H1 (cell line): Measurements from ENCODE around the gene FAM184B. TPM values are rescaled to one million over a fixed set of nuclear protein-coding genes. Genes with fewer than 3 reads are reported as not detected.

Source experiments
- CTCF ChIA-PET: fragments of 300-600 bp; sonication (Branson Sonifier 250); formaldehyde crosslinking; loops from one replicate; lab custom pipeline; 2021; ENCODE audit not compliant: partially characterized antibody; lab: Charles Lee
- POLR2A ChIA-PET: fragments of 300-600 bp; sonication (Branson Sonifier 250); formaldehyde crosslinking; loops from one replicate; lab custom pipeline; 2021; ENCODE audit warnings: inconsistent platforms; ENCODE audit not compliant: partially characterized antibody; lab: Charles Lee
- DNase-seq, 2 experiments: peaks; one replicate each; pipeline versions ENCODE4 v3.0.0 to v3.0.0-alpha.2; 2010 to 2022; ENCODE audit warnings: low spot score in 2 of 2, low read depth in 1 of 2, mixed read lengths in 1 of 2
- FAIRE-seq: peaks from 2 replicates; lab custom pipeline; 2011; peaks lifted over from hg19 to GRCh38; lab: Jason Lieb, UNC
- H2AFZ ChIP-seq: 2 replicates; pipeline ENCODE4 v1.8.1; 2012; ENCODE audit warnings: low read length, inconsistent platforms
- H2AK5ac ChIP-seq: 2 replicates; pipeline ENCODE4 v1.6.1; 2013; ENCODE audit warnings: low read depth, low read length
- H2BK120ac ChIP-seq: replicated peaks from 2 replicates; pipeline ENCODE3; 2013; ENCODE audit warnings: low read depth, low read length, inconsistent platforms
- H2BK12ac ChIP-seq: 2 replicates; pipeline ENCODE4 v1.6.1; 2013; ENCODE audit warnings: low read depth, low read length
- H2BK15ac ChIP-seq: 2 replicates; pipeline ENCODE4 v1.6.1; 2013; ENCODE audit warnings: low read length
- H2BK20ac ChIP-seq: 2 replicates; pipeline ENCODE4 v1.6.1; 2013; ENCODE audit warnings: low read length
- H2BK5ac ChIP-seq: 2 replicates; pipeline ENCODE4 v1.6.1; 2013; ENCODE audit warnings: low read depth, low read length
- H3K14ac ChIP-seq: 2 replicates; pipeline ENCODE4 v1.6.1; 2013; ENCODE audit warnings: inconsistent platforms; ENCODE audit not compliant: insufficient read length
- H3K18ac ChIP-seq: 2 replicates; pipeline ENCODE4 v1.6.1; 2013; ENCODE audit warnings: low read length; ENCODE audit errors: extremely low read depth
- H3K23ac ChIP-seq: 2 replicates; pipeline ENCODE4 v1.6.1; 2013; ENCODE audit warnings: inconsistent platforms; ENCODE audit not compliant: insufficient read length
- H3K23me2 ChIP-seq: 2 replicates; pipeline ENCODE4 v1.6.1; 2013; ENCODE audit warnings: low read depth, low read length
- H3K27ac ChIP-seq: 2 replicates; pipeline ENCODE4 v1.6.1; 2011; ENCODE audit warnings: low read depth, low read length, inconsistent platforms
- H3K27me3 ChIP-seq, 4 experiments: replicated peaks in 1 of 4; 1 replicate in 1 of 4; 2 replicates in 3 of 4; pipeline versions ENCODE4 v1.6.1 to v1.8.1; 2011 to 2013; ENCODE audit warnings: low read length in 3 of 4, mild to moderate bottlenecking in 3 of 4, inconsistent platforms in 2 of 4, mixed read lengths in 2 of 4, moderate library complexity in 1 of 4; ENCODE audit not compliant: control insufficient read depth in 3 of 4, insufficient read depth in 3 of 4; ENCODE audit errors: extremely low read depth in 1 of 4
- H3K36me3 ChIP-seq, 4 experiments: 2 replicates each; pipeline versions ENCODE4 v1.6.1 to v1.8.1; 2011 to 2013; ENCODE audit warnings: mild to moderate bottlenecking in 4 of 4, low read length in 3 of 4, moderate library complexity in 2 of 4, control low read depth in 1 of 4, inconsistent platforms in 1 of 4; ENCODE audit not compliant: insufficient read depth in 4 of 4, control insufficient read depth in 2 of 4
- H3K4ac ChIP-seq: replicated peaks from 2 replicates; pipeline ENCODE3; 2013; ENCODE audit warnings: low read length, low read depth, mixed read lengths, inconsistent platforms; ENCODE audit not compliant: insufficient read length
- H3K4me1 ChIP-seq, 4 experiments: replicated peaks in 1 of 4; 1 replicate in 1 of 4; 2 replicates in 3 of 4; pipeline versions ENCODE4 v1.6.1 to v1.8.1; 2011 to 2013; ENCODE audit warnings: low read length in 3 of 4, inconsistent platforms in 2 of 4, mixed read lengths in 1 of 4; ENCODE audit not compliant: insufficient read depth in 4 of 4, control insufficient read depth in 3 of 4
- H3K4me2 ChIP-seq, 2 experiments: 2 replicates each; pipeline versions ENCODE4 v1.6.1 to v1.8.1; 2011 to 2013; ENCODE audit warnings: low read depth in 2 of 2, low read length in 2 of 2, control low read depth in 1 of 2, inconsistent platforms in 1 of 2, mild to moderate bottlenecking in 1 of 2; ENCODE audit not compliant: insufficient read depth in 1 of 2
- H3K4me3 ChIP-seq, 4 experiments: fragments of 200-600, 300-600 bp in 1 of 4; sonication (generic), shearing (Covaris generic), sonication (Bioruptor Twin) in 1 of 4; 2 replicates each; pipeline versions ENCODE4 v1.5.1 to v1.8.1; 2011 to 2016; ENCODE audit warnings: low read length in 4 of 4, low read depth in 3 of 4, control low read depth in 2 of 4, inconsistent platforms in 2 of 4, mild to moderate bottlenecking in 2 of 4, mixed read lengths in 1 of 4, moderate library complexity in 1 of 4; ENCODE audit not compliant: insufficient read depth in 2 of 4; ENCODE audit errors: extremely low read depth in 1 of 4
- H3K56ac ChIP-seq: replicated peaks from 2 replicates; pipeline ENCODE3; 2013; ENCODE audit warnings: low read depth, mild to moderate bottlenecking, mixed read lengths, low read length, inconsistent platforms; ENCODE audit not compliant: insufficient read length
- H3K79me1 ChIP-seq: 2 replicates; pipeline ENCODE4 v1.6.1; 2013; ENCODE audit warnings: low read depth, low read length, control low read depth
- H3K79me2 ChIP-seq, 2 experiments: 2 replicates each; pipeline versions ENCODE4 v1.6.1 to v1.8.1; 2012 to 2013; ENCODE audit warnings: low read length in 2 of 2, mild to moderate bottlenecking in 2 of 2, inconsistent platforms in 1 of 2; ENCODE audit not compliant: insufficient read depth in 2 of 2, control insufficient read depth in 1 of 2
- H3K9ac ChIP-seq, 4 experiments: replicated peaks in 1 of 4; 1 replicate in 1 of 4; 2 replicates in 3 of 4; pipeline versions ENCODE4 v1.6.1 to v1.8.1; 2011 to 2013; ENCODE audit warnings: low read depth in 3 of 4, low read length in 3 of 4, control low read depth in 2 of 4, mild to moderate bottlenecking in 2 of 4, moderate library complexity in 2 of 4, inconsistent platforms in 1 of 4; ENCODE audit errors: extremely low read depth in 1 of 4
- H3K9me3 ChIP-seq, 2 experiments: 2 replicates each; pipeline versions ENCODE4 v1.6.1 to v1.8.1; 2012 to 2013; ENCODE audit warnings: mild to moderate bottlenecking in 2 of 2, moderate library complexity in 2 of 2, control low read depth in 1 of 2, inconsistent platforms in 1 of 2, low read depth in 1 of 2, low read length in 1 of 2, mixed read lengths in 1 of 2; ENCODE audit not compliant: insufficient read depth in 2 of 2
- H4K20me1 ChIP-seq, 2 experiments: replicated peaks in 1 of 2; 2 replicates each; pipeline versions ENCODE3 to v1.8.1; 2011 to 2013; ENCODE audit warnings: inconsistent platforms in 2 of 2, low read length in 2 of 2, mild to moderate bottlenecking in 1 of 2; ENCODE audit not compliant: insufficient read depth in 2 of 2, control insufficient read depth in 1 of 2
- H4K5ac ChIP-seq: 2 replicates; pipeline ENCODE4 v1.6.1; 2013; ENCODE audit warnings: low read length, low read depth, mixed read lengths, inconsistent platforms; ENCODE audit not compliant: insufficient read length
- H4K8ac ChIP-seq: 2 replicates; pipeline ENCODE4 v1.8.0; 2013; ENCODE audit warnings: mild to moderate bottlenecking, moderate library complexity, low read length, inconsistent platforms; ENCODE audit not compliant: insufficient read depth; ENCODE audit errors: extremely low read depth
- H4K91ac ChIP-seq: replicated peaks from 2 replicates; pipeline ENCODE3; 2013; ENCODE audit warnings: low read length, mixed read lengths, inconsistent platforms; ENCODE audit not compliant: insufficient read length
- BRCA1 ChIP-seq: IDR thresholded peaks from 2 replicates; pipeline ENCODE4 v1.6.1; 2012; ENCODE audit warnings: low read depth, low read length, improper control_type of control experiment
- RAD21 ChIP-seq, 2 experiments: IDR thresholded peaks in 1 of 2; conservative IDR thresholded peaks in 1 of 2; 2 replicates each; pipeline ENCODE4 v1.6.1; 2011; ENCODE audit warnings: low read depth in 2 of 2, low read length in 2 of 2, improper control_type of control experiment in 1 of 2, inconsistent platforms in 1 of 2, mild to moderate bottlenecking in 1 of 2, moderate library complexity in 1 of 2
- SUZ12 ChIP-seq: fragments of 200-600 bp; sonication (generic); IDR thresholded peaks from 2 replicates; pipeline ENCODE4 v1.6.1; 2012; ENCODE audit warnings: mild to moderate bottlenecking, inconsistent platforms, low read length, moderate library complexity, mixed read lengths
- WGBS, 2 experiments: shearing (Covaris generic) in 1 of 2; methylation state at CpG; one replicate each; pipeline versions ENCODE4 v1.1.6 to v1.1.7; 2013 to 2015; ENCODE audit warnings: low lambda C conversion rate in 2 of 2, mixed read lengths in 2 of 2, inconsistent platforms in 1 of 2, low coverage in 1 of 2, missing lambda C conversion rate in 1 of 2; ENCODE audit not compliant: insufficient replicate concordance in 2 of 2, insufficient coverage in 1 of 2, insufficient read length in 1 of 2; ENCODE audit errors: extremely low coverage in 1 of 2, missing lambda C conversion rate in 1 of 2; 5-methylcytosine and 5-hydroxymethylcytosine counted together
- polyA plus RNA-seq, 7 experiments: library from polyadenylated mRNA; depleted of rRNA in 3 of 7; stranded (reverse) in 5 of 7; unstranded in 2 of 7; fragments of >200 nt in 5 of 7; fragments of 200-250 nt in 2 of 7; gene quantifications; 1 replicate in 5 of 7; 2 replicates in 1 of 7; 4 replicates in 1 of 7; pipeline versions ENCODE4 v1.2.1 to v1.2.3, GENCODE V29; 2011 to 2013; ENCODE audit warnings: missing spikeins in 2 of 7, mixed read lengths in 2 of 7
- total RNA-seq: library from RNA; stranded (reverse); fragmentation: NEBNext Ultra II Directional; extraction: Animal tissue kit (Norgen Biotek cat#: 25700); gene quantifications from 2 replicates; pipeline ENCODE4 v1.2.1, GENCODE V29; 2021
- TF ChIP-seq, protein P1 (sequence below): IDR thresholded peaks from 2 replicates; pipeline ENCODE4 v1.6.1; 2012; ENCODE audit warnings: inconsistent platforms

Gene FAM184B
- total and polyA plus RNA-seq, 2 of the 8 experiments (the other 6 are each of a cell fraction or from before 2014, with no cell fraction given): 0.05 to 0.39 TPM

DNA sequence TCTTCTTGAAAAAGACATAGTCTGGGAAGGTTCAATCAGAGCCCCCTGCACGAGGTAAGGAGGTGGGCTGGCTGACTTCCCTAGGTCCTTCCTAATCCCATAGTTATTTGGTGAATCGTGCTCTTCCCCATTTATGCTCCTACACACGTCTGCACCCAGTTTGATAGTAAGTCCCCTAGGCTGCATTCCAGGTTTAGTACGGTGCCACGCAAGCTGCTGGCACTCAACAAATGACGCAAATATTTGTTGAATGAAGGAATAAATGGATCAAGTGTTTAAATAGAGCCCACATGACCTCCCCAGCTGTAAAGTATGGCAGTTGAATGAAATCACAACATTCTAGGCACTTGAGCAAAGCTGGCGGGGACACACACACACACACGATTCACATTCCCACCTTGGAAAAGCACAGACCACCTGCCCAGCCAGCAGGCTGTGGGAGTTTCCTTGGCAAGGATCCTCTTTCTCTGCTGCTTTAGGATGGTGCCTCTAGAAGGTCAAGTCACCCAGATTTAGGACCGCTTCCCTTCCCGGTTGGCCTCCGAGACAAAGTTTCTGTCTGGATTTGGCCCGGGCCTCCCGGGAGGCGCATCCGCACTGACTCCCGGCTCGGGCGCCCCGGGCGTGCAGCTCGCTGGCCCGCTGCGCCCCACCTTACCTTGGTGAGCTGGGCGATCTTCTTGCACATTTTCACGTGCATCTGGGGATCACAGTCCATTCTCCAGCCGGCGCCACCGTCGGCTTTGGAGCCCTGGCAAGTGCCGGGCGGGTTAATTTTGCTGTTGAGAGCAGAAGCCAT is 721 bp downstream of the FAM184B start:
- Histone ChIP-seq H3K27me3 (peaks cover 21 to 36% (median 32%) of the 10 kb centered on the region in 4 experiments), H3K4me2 (peak overlapping the region; percentile 82 to 92)

More for the DNA sequence above, 721 bp downstream of the FAM184B start:
- no peak overlapping the region for H3K14ac ChIP-seq
- H3K4me3 ChIP-seq: peak overlapping the region; percentile 16 to 62 (median 40)
- peaks cover 0 to 14% (median 6%) of the 10 kb centered on the region in 4 experiments; a peak in 5 of 7 replicates for H3K4me1 ChIP-seq
- 0 out of 2 replicates have a peak overlapping the region, but pooled peaks have one; percentile 60 for H3K18ac ChIP-seq
- H3K56ac ChIP-seq: no peak overlapping the region
- 29% methylated on average over 31 of the region's 31 CpGs; no CpG with 5 or more reads in 1 of the 2 experiments for WGBS, 2 experiments
- H2BK15ac ChIP-seq: no peak overlapping the region
- H3K79me2 ChIP-seq: no peaks in the 10 kb centered on the region
- TF ChIP-seq BRCA1: no peak
- peak; percentile 75 for TF ChIP-seq SUZ12
- TF ChIP-seq RAD21 (IDR thresholded peaks at IDR 0.05 in 1 of 2, conservative IDR thresholded peaks at IDR 0.05 in 1 of 2; ENCODE audit: low read depth in 2 of 2, low read length in 2 of 2): 0 out of 4 replicates have a peak, but pooled peaks of 1 of the 2 experiments have one; percentile 4
- TF ChIP-seq, protein P1, sequence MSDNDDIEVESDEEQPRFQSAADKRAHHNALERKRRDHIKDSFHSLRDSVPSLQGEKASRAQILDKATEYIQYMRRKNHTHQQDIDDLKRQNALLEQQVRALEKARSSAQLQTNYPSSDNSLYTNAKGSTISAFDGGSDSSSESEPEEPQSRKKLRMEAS: no peak
- peak overlapping the region; percentile 63; the same call in 1 of the 2 replicates for H2BK12ac ChIP-seq
- ChIA-PET POLR2A (interaction anchor here (0.8 to 2.0 kb wide), 4 partner anchors 9 to 165 kb away, joined by 3 to 5 read pairs (median 4); partner anchors contain the start of genes DCAF16 and NCAPG), CTCF (interaction anchor here (0.7 to 1.1 kb wide), 5 partner anchors 8 to 134 kb away, joined by 3 to 4 read pairs (median 3); no protein-coding TSS in a partner anchor)
- H3K36me3 ChIP-seq: no peaks in the 10 kb centered on the region
- peaks cover 0 to 1% of the 10 kb centered on the region in 2 experiments for H4K20me1 ChIP-seq
- H4K91ac ChIP-seq: peak overlapping the region; percentile 10
- H3K23ac ChIP-seq: no peak overlapping the region
- H3K27ac ChIP-seq: no peak overlapping the region
- H2AK5ac ChIP-seq: no peak overlapping the region
- H2BK120ac ChIP-seq: no peak overlapping the region
- H3K9me3 ChIP-seq: no peaks in the 10 kb centered on the region
- DNase-seq (peak in 1 of 2 experiments; percentile 62), FAIRE-seq (no peak)
- no peak overlapping the region for H3K4ac ChIP-seq
- no peak overlapping the region for H3K9ac ChIP-seq
- H2AFZ ChIP-seq: no peak overlapping the region; the same call in 1 of the 2 replicates
- H2BK20ac ChIP-seq: no peak overlapping the region
- no peak overlapping the region for H4K5ac ChIP-seq
- H2BK5ac ChIP-seq: no peak overlapping the region
- H3K79me1 ChIP-seq: no peaks in the 10 kb centered on the region
- no peak overlapping the region; the same call in 1 of the 2 replicates for H4K8ac ChIP-seq
- H3K23me2 ChIP-seq: peaks cover 13% of the 10 kb centered on the region; the same call in 1 of the 2 replicates
